ENCODE data around the gene TREH. TPM values are rescaled to one million over a fixed set of nuclear protein-coding genes. Genes with fewer than 3 reads are reported as not detected.

The TREH gene
- polyA plus RNA-seq, 3 donors = not detected

- H3K36me3 ChIP-seq (replicated peaks in 1 of 2; ENCODE audit: control insufficient read depth in 1 of 2, insufficient read depth in 2 of 2, low read length in 2 of 2) = no peaks in the 10 kb centered on the region
- 93% methylated on average over 5 of the region's 8 CpGs for WGBS (ENCODE audit: insufficient coverage)
- no peak overlapping the region for H3K4me2 ChIP-seq (replicated peaks; ENCODE audit: extremely low read depth, low read length, poor library complexity, severe bottlenecking)
- DNase-seq = no peak
- Mint-ChIP-seq H3K4me3 (no peak overlapping the region), H3K9me3 (no peaks in the 10 kb centered on the region), H3K36me3 (no peaks in the 10 kb centered on the region), H3K27me3 (ENCODE audit: low read depth in 3 of 3) (peaks cover 0 to 8% (median 5%) of the 10 kb centered on the region in 3 donors), H3K4me1 (no peaks in the 10 kb centered on the region), H3K27ac (no peak overlapping the region)
- no peak for TF ChIP-seq CTCF (IDR thresholded peaks at IDR 0.05)
- no peaks in the 10 kb centered on the region for H3K79me2 ChIP-seq (ENCODE audit: insufficient read depth, low read length)
- H3K27me3 ChIP-seq (ENCODE audit: control insufficient read depth in 2 of 2, insufficient read depth in 2 of 2, low read length in 2 of 2) = no peaks in the 10 kb centered on the region
- H3K4me3 ChIP-seq (replicated peaks in 1 of 3; ENCODE audit: low read depth in 2 of 3, low read length in 3 of 3) = no peak overlapping the region
- H3K27ac ChIP-seq (ENCODE audit: low read depth in 1 of 2, low read length in 2 of 2) = no peak overlapping the region
- intact Hi-C loops (cut with micrococcal nuclease) = no loop called here
- H2AFZ ChIP-seq (ENCODE audit: insufficient read depth, low read depth, low read length, poor library complexity, severe bottlenecking) = no peak overlapping the region
- no peaks in the 10 kb centered on the region for H3K9me3 ChIP-seq (replicated peaks in 1 of 2; ENCODE audit: control insufficient read depth in 1 of 2, insufficient read depth in 1 of 2, low read length in 2 of 2)
- H3K9ac ChIP-seq (ENCODE audit: insufficient read depth, low read length, poor library complexity, severe bottlenecking) = no peak overlapping the region
- no peaks in the 10 kb centered on the region for H4K20me1 ChIP-seq (ENCODE audit: insufficient read depth, low read length)
- no peaks in the 10 kb centered on the region for H3K4me1 ChIP-seq (ENCODE audit: control insufficient read depth in 1 of 2, insufficient read depth in 2 of 2, low read length in 2 of 2)
Measured at GRCh38 chr11:118650366-118650765, 29.1 kb downstream of the TREH start.

- H4K20me1 ChIP-seq (ENCODE audit: insufficient read depth, low read length) = no peaks in the 10 kb centered on the region
- H3K9me3 ChIP-seq (replicated peaks in 1 of 2; ENCODE audit: control insufficient read depth in 1 of 2, insufficient read depth in 1 of 2, low read length in 2 of 2) = no peaks in the 10 kb centered on the region
- H3K27ac ChIP-seq (ENCODE audit: low read depth in 1 of 2, low read length in 2 of 2) = no peak overlapping the region
- peak overlapping the region in 1 of 7 donors; percentile 59 for H3K27ac Mint-ChIP-seq
- H3K4me1 Mint-ChIP-seq = no peaks in the 10 kb centered on the region
- no peaks in the 10 kb centered on the region for H3K36me3 Mint-ChIP-seq
- H2AFZ ChIP-seq (ENCODE audit: insufficient read depth, low read depth, low read length, poor library complexity, severe bottlenecking) = no peak overlapping the region
- no peak for DNase-seq
- 100% methylated on average over 2 of the region's 10 CpGs for WGBS (ENCODE audit: insufficient coverage)
- no peaks in the 10 kb centered on the region for H3K4me1 ChIP-seq (ENCODE audit: control insufficient read depth in 1 of 2, insufficient read depth in 2 of 2, low read length in 2 of 2)
- H3K4me2 ChIP-seq (replicated peaks; ENCODE audit: extremely low read depth, low read length, poor library complexity, severe bottlenecking) = no peak overlapping the region
- H3K79me2 ChIP-seq (ENCODE audit: insufficient read depth, low read length) = no peaks in the 10 kb centered on the region
- intact Hi-C loops (cut with micrococcal nuclease) = no loop called here
- no peaks in the 10 kb centered on the region for H3K9me3 Mint-ChIP-seq
- peaks cover 0 to 7% (median 5%) of the 10 kb centered on the region in 3 donors for H3K27me3 Mint-ChIP-seq (ENCODE audit: low read depth in 3 of 3)
- TF ChIP-seq CTCF (IDR thresholded peaks at IDR 0.05) = no peak
- no peaks in the 10 kb centered on the region for H3K27me3 ChIP-seq (ENCODE audit: control insufficient read depth in 2 of 2, insufficient read depth in 2 of 2, low read length in 2 of 2)
- no peak overlapping the region for H3K4me3 ChIP-seq (replicated peaks in 1 of 3; ENCODE audit: low read depth in 2 of 3, low read length in 3 of 3)
- H3K36me3 ChIP-seq (replicated peaks in 1 of 2; ENCODE audit: control insufficient read depth in 1 of 2, insufficient read depth in 2 of 2, low read length in 2 of 2) = no peaks in the 10 kb centered on the region
- no peak overlapping the region for H3K4me3 Mint-ChIP-seq
- H3K9ac ChIP-seq (ENCODE audit: insufficient read depth, low read length, poor library complexity, severe bottlenecking) = no peak overlapping the region
Measured at GRCh38 chr11:118649941-118650340, 29.5 kb downstream of the TREH start.

All from CD14-positive monocyte (primary cell).